ENCODE results near the gene FTMT. TPM values are rescaled to one million over a fixed set of nuclear protein-coding genes. Genes with fewer than 3 reads are reported as not detected.

FTMT gene
- total RNA-seq, 1 experiment from 2014 or later = not detected

GRCh38 chr5:121834021-121834420 is 17.7 kb upstream of the FTMT start:
- BruUV-seq (replicated peaks) = no TSS peak
- POLR2A ChIA-PET (ENCODE audit: low non-redundant PET) = no interaction called here

GRCh38 chr5:121841892-121842291 is 9.8 kb upstream of the FTMT start:
- ChIA-PET CTCF (no interaction called here), POLR2A (ENCODE audit: low non-redundant PET) (no interaction called here)
- H3K4me3 ChIP-seq (ENCODE audit: low read depth, low read length, poor library complexity, severe bottlenecking) = no peak overlapping the region
- no peak for DNase-seq (ENCODE audit: low spot score)
- TF ChIP-seq CTCF (conservative IDR thresholded peaks at IDR 0.05; ENCODE audit: low read depth, low read length) (no peak), EZH2 (IDR thresholded peaks at IDR 0.05; ENCODE audit: borderline replicate concordance, low read depth, low read length, poor library complexity, severe bottlenecking) (no peak)
- no peak overlapping the region for H3K27ac ChIP-seq (ENCODE audit: low read depth, low read length, poor library complexity, severe bottlenecking)
- intact Hi-C loops (cut with micrococcal nuclease; ENCODE audit: unreplicated experiment) = no loop called here
- H3K9me3 ChIP-seq (ENCODE audit: low read depth, low read length, poor library complexity, severe bottlenecking) = no peaks in the 10 kb centered on the region
- no peaks in the 10 kb centered on the region for H3K36me3 ChIP-seq (ENCODE audit: insufficient read depth, low read length, poor library complexity, severe bottlenecking)
- no TSS peak for BruUV-seq (replicated peaks)
- no peaks in the 10 kb centered on the region for H3K27me3 ChIP-seq (replicated peaks; ENCODE audit: insufficient read depth, low read depth, low read length, poor library complexity)
- no peaks in the 10 kb centered on the region for H3K4me1 ChIP-seq (ENCODE audit: insufficient read depth, low read length, poor library complexity, severe bottlenecking)

More at GRCh38 chr5:121834021-121834420, 17.7 kb upstream of the FTMT start:
- no peaks in the 10 kb centered on the region for H3K4me1 ChIP-seq (ENCODE audit: insufficient read depth, low read length, poor library complexity, severe bottlenecking)
- no peak for DNase-seq (ENCODE audit: low spot score)
- H3K4me3 ChIP-seq (ENCODE audit: low read depth, low read length, poor library complexity, severe bottlenecking) = no peak overlapping the region
- TF ChIP-seq CTCF (conservative IDR thresholded peaks at IDR 0.05; ENCODE audit: low read depth, low read length) (no peak), EZH2 (IDR thresholded peaks at IDR 0.05; ENCODE audit: borderline replicate concordance, low read depth, low read length, poor library complexity, severe bottlenecking) (no peak)
- H3K36me3 ChIP-seq (ENCODE audit: insufficient read depth, low read length, poor library complexity, severe bottlenecking) = no peaks in the 10 kb centered on the region
- no peaks in the 10 kb centered on the region for H3K9me3 ChIP-seq (ENCODE audit: low read depth, low read length, poor library complexity, severe bottlenecking)
- CTCF ChIA-PET = no interaction called here
- intact Hi-C loops (cut with micrococcal nuclease; ENCODE audit: unreplicated experiment) = no loop called here
- no peak overlapping the region for H3K27ac ChIP-seq (ENCODE audit: low read depth, low read length, poor library complexity, severe bottlenecking)
- no peaks in the 10 kb centered on the region for H3K27me3 ChIP-seq (replicated peaks; ENCODE audit: insufficient read depth, low read depth, low read length, poor library complexity)

- no peaks in the 10 kb centered on the region for H3K9me3 ChIP-seq (ENCODE audit: low read depth, low read length, poor library complexity, severe bottlenecking)
- POLR2A ChIA-PET (ENCODE audit: low non-redundant PET) = no interaction called here
- TF ChIP-seq EZH2 (IDR thresholded peaks at IDR 0.05; ENCODE audit: borderline replicate concordance, low read depth, low read length, poor library complexity, severe bottlenecking) (no peak), CTCF (conservative IDR thresholded peaks at IDR 0.05; ENCODE audit: low read depth, low read length) (no peak)
- CTCF ChIA-PET = interaction anchor here (0.7 kb wide), 1 partner anchor 47 kb away, joined by 3 read pairs; no protein-coding TSS in a partner anchor
- no TSS peak for BruUV-seq (replicated peaks)
- H3K36me3 ChIP-seq (ENCODE audit: insufficient read depth, low read length, poor library complexity, severe bottlenecking) = no peaks in the 10 kb centered on the region
- H3K4me1 ChIP-seq (ENCODE audit: insufficient read depth, low read length, poor library complexity, severe bottlenecking) = no peaks in the 10 kb centered on the region
- H3K4me3 ChIP-seq (ENCODE audit: low read depth, low read length, poor library complexity, severe bottlenecking) = no peak overlapping the region
- no peak overlapping the region for H3K27ac ChIP-seq (ENCODE audit: low read depth, low read length, poor library complexity, severe bottlenecking)
- DNase-seq (ENCODE audit: low spot score) = no peak
- peaks cover 1% of the 10 kb centered on the region for H3K27me3 ChIP-seq (replicated peaks; ENCODE audit: insufficient read depth, low read depth, low read length, poor library complexity)
- intact Hi-C loops (cut with micrococcal nuclease; ENCODE audit: unreplicated experiment) = no loop called here
These were observed 1.4 kb upstream of the FTMT start for GRCh38 chr5:121850272-121850671.

Data from A673 (cell line).